Body of pancreas (tissue), 4 donors: ENCODE measurements around the gene SPOP. TPM values are rescaled to one million over a fixed set of nuclear protein-coding genes. Genes with fewer than 3 reads are reported as not detected.

ENCODE experiments used
- ATAC-seq: fragments of 150-250 bp; one replicate; pipeline ENCODE4 v1.9.1; 2016
- DNase-seq, 4 donors: peaks; one replicate each; pipeline ENCODE4 v3.0.0-alpha.2; 2019
- H3K27ac ChIP-seq, 4 donors: fragments of 200-600 bp; sonication (generic); 1 replicate in 3 of 4; 2 replicates in 1 of 4; pipeline versions ENCODE4 v1.5.1 to v1.6.1; 2016 to 2019; ENCODE audit warnings: mild to moderate bottlenecking in 1 of 4, mixed read lengths in 1 of 4, moderate library complexity in 1 of 4
- H3K27me3 ChIP-seq, 2 donors: fragments of 200-600 bp; sonication (generic); one replicate each; pipeline ENCODE4 v1.6.0; 2016; ENCODE audit warnings: mild to moderate bottlenecking in 1 of 2
- H3K36me3 ChIP-seq, 2 donors: fragments of 200-600 bp; sonication (generic); replicated peaks in 1 of 2; 2 replicates each; pipeline ENCODE4 v1.5.1; 2016; ENCODE audit warnings: low read depth in 2 of 2; ENCODE audit not compliant: insufficient read depth in 1 of 2
- H3K4me1 ChIP-seq: fragments of 200-600 bp; sonication (generic); one replicate; pipeline ENCODE4 v1.6.0; 2016
- H3K4me3 ChIP-seq, 2 donors: fragments of 200-600 bp; sonication (generic); 1 replicate in 1 of 2; 2 replicates in 1 of 2; pipeline ENCODE4 v1.5.1; 2016 to 2019
- H3K9me3 ChIP-seq, 3 donors: fragments of 200-600 bp; sonication (generic); 1 replicate in 2 of 3; 2 replicates in 1 of 3; pipeline ENCODE4 v1.5.1; 2016
- CTCF ChIP-seq, 7 experiments: fragments of 450-650 bp in 4 of 7; fragments of 200-600 bp in 3 of 7; sonication (generic) in 3 of 7; IDR thresholded peaks; one replicate each; pipeline ENCODE4 v1.5.1; 2016 to 2019; ENCODE audit warnings: antibody characterized with exemption in 7 of 7
- POLR2A ChIP-seq, 3 donors: fragments of 450-650 bp; IDR thresholded peaks; one replicate each; pipeline ENCODE4 v1.6.1; 2016; ENCODE audit warnings: antibody characterized with exemption in 3 of 3, mild to moderate bottlenecking in 2 of 3
- whole genome bisulfite sequencing, 2 donors: methylation state at CpG; one replicate each; pipeline ENCODE4 v1.1.5; 2017; 5-methylcytosine and 5-hydroxymethylcytosine counted together
- intact Hi-C: fragments of 100-400 bp; cut with DNase I; formaldehyde crosslinking; loops from one replicate; pipeline ENCODE4 v1.15.1; 2023
- total RNA-seq, 2 donors: library from RNA; depleted of rRNA; stranded (reverse); fragments of >200 nt; gene quantifications; one replicate each; pipeline ENCODE4 v1.1.0, GENCODE V29; 2016

SPOP gene
- total RNA-seq, 2 donors from 2014 or later = 42.3 to 57.4 TPM

- H3K9me3 ChIP-seq = no peaks in the 10 kb centered on the region
- no peaks in the 10 kb centered on the region for H3K27me3 ChIP-seq
- DNase-seq (no peak), ATAC-seq (no peak)
- no peak overlapping the region for H3K4me3 ChIP-seq
- peaks cover 16% of the 10 kb centered on the region for H3K4me1 ChIP-seq
- intact Hi-C loops = no loop called here
- no peak for TF ChIP-seq POLR2A (IDR thresholded peaks at IDR 0.05)
- peaks cover 0 to 12% of the 10 kb centered on the region in 2 donors for H3K36me3 ChIP-seq
- no peak overlapping the region for H3K27ac ChIP-seq
- 72 to 81% methylated on average over 3 of the region's 3 CpGs for WGBS, 2 donors
These were observed 53.0 kb downstream of the SPOP start for GRCh38 chr17:49624896-49625295.

DNA sequence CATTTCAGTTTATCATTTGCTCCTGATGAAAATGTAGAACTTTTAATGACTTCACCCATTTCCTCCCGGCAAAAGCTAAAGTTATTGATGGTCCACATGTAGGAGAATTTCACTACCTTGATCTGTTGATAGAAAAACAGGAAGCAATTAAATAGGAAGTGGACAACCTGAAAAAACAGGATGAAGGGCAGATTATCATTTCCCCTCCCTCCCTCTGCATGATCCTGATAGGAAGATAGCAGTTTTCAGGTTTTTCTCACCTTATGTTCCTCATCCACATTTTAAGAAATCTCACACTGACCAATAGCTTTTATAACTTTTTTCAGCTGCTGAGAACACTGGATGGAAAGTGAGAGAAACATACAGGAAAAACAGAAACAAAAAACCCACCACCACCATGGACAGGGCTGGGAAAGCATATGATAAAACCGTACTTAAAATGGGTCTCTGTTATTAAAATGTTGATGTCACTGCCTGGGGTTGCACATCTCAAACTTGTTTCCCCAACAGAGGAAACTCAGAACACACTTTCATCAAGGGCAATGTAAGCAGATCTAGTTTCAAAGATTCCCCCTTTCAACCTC lies 55.9 kb downstream of the SPOP start:
- intact Hi-C loops = no loop called here
- H3K27ac ChIP-seq = no peak overlapping the region
- no peaks in the 10 kb centered on the region for H3K9me3 ChIP-seq
- no peak overlapping the region for H3K4me3 ChIP-seq
- no peak for DNase-seq
- no peak for ATAC-seq
- TF ChIP-seq CTCF (IDR thresholded peaks at IDR 0.05) (no peak), POLR2A (IDR thresholded peaks at IDR 0.05) (no peak)
- no peaks in the 10 kb centered on the region for H3K27me3 ChIP-seq
- H3K36me3 ChIP-seq = peaks cover 0 to 16% of the 10 kb centered on the region in 2 donors
- H3K4me1 ChIP-seq = peaks cover 9% of the 10 kb centered on the region
- 62 to 82% methylated on average over 2 of the region's 2 CpGs for WGBS, 2 donors

DNA sequence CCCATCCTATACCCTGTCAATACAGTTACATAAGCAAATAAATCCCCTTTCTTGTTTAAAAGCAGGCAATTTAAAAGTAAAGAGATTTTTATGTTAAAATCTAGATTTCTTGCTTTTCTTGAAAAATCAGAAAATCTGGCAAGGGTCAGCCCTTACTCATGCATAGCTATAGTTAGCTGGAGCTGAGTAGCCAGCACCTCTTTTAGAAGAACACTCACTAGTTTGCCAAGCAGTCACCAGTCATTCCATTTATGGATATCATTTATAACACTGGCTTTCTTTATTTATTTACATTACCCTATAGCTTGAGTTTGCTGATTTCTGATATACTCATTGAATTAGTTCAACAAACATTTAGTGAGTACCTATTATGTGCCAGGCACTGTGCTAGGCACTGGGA lies 56.5 kb downstream of the SPOP start:
- intact Hi-C loops = no loop called here
- DNase-seq (no peak), ATAC-seq (no peak)
- TF ChIP-seq CTCF (IDR thresholded peaks at IDR 0.05) = no peak
- TF ChIP-seq POLR2A (IDR thresholded peaks at IDR 0.05) = no peak
- H3K27me3 ChIP-seq = no peaks in the 10 kb centered on the region
- no peak overlapping the region for H3K4me3 ChIP-seq
- H3K4me1 ChIP-seq = peaks cover 15% of the 10 kb centered on the region
- H3K36me3 ChIP-seq = peaks cover 0 to 16% of the 10 kb centered on the region in 2 donors
- H3K9me3 ChIP-seq = no peaks in the 10 kb centered on the region
- no peak overlapping the region for H3K27ac ChIP-seq

GRCh38 chr17:49618028-49618611 lies 59.8 kb downstream of the SPOP start:
- DNase-seq = no peak
- ATAC-seq = no peak
- no peak overlapping the region for H3K27ac ChIP-seq
- peaks cover 0 to 18% of the 10 kb centered on the region in 2 donors for H3K36me3 ChIP-seq
- TF ChIP-seq CTCF (IDR thresholded peaks at IDR 0.05) (no peak), POLR2A (IDR thresholded peaks at IDR 0.05) (no peak)
- no peaks in the 10 kb centered on the region for H3K27me3 ChIP-seq
- no peaks in the 10 kb centered on the region for H3K9me3 ChIP-seq
- H3K4me1 ChIP-seq = peaks cover 23% of the 10 kb centered on the region
- 80 to 84% methylated on average over 3 of the region's 3 CpGs for WGBS, 2 donors
- no peak overlapping the region for H3K4me3 ChIP-seq
- intact Hi-C loops = no loop called here

DNA sequence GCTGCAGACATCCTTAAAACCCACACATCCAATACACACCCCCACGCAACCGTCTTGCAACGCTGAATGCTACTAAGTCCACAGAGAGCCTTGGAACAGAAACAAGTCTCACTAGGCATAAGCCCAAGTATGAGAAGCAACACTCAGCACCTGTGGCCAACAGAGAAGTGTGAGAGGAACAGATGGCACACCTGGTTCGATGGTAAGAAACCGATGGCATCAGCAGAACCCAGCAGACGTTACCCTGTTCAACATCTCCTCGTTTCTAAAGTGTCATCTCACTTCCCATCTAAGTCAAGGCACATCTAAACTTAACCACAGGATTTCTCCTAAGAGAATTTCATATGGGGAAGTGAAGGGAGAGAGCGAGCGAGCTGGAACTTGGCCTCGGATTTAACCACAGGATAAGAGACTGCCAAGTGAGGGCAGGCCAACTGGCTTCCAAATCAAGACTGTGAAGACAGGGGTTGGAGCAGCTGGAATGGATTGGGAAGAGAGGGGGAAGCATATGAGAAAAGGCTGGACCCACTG lies 61.2 kb downstream of the SPOP start:
- no peaks in the 10 kb centered on the region for H3K27me3 ChIP-seq
- DNase-seq = peak; percentile 42 to 69 (median 58)
- intact Hi-C loops = no loop called here
- ATAC-seq = peak; percentile 80
- peak overlapping the region in 2 of 4 donors; percentile 31 to 44 for H3K27ac ChIP-seq
- TF ChIP-seq CTCF (IDR thresholded peaks at IDR 0.05) = no peak
- no peak for TF ChIP-seq POLR2A (IDR thresholded peaks at IDR 0.05)
- H3K9me3 ChIP-seq = no peaks in the 10 kb centered on the region
- peaks cover 37% of the 10 kb centered on the region for H3K4me1 ChIP-seq
- H3K4me3 ChIP-seq = no peak overlapping the region
- 18 to 53% methylated on average over 10 of the region's 10 CpGs for WGBS, 2 donors
- peaks cover 0 to 16% of the 10 kb centered on the region in 2 donors for H3K36me3 ChIP-seq
